ENCODE results near the gene NKX1-2.

The NKX1-2 gene

GRCh38 chr10:124477614-124478363 is 28.0 kb upstream of the NKX1-2 start:
- DNase-seq (ENCODE audit: low read depth) = no peak
- TF ChIP-seq, protein P1, sequence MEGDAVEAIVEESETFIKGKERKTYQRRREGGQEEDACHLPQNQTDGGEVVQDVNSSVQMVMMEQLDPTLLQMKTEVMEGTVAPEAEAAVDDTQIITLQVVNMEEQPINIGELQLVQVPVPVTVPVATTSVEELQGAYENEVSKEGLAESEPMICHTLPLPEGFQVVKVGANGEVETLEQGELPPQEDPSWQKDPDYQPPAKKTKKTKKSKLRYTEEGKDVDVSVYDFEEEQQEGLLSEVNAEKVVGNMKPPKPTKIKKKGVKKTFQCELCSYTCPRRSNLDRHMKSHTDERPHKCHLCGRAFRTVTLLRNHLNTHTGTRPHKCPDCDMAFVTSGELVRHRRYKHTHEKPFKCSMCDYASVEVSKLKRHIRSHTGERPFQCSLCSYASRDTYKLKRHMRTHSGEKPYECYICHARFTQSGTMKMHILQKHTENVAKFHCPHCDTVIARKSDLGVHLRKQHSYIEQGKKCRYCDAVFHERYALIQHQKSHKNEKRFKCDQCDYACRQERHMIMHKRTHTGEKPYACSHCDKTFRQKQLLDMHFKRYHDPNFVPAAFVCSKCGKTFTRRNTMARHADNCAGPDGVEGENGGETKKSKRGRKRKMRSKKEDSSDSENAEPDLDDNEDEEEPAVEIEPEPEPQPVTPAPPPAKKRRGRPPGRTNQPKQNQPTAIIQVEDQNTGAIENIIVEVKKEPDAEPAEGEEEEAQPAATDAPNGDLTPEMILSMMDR (IDR thresholded peaks at IDR 0.05; ENCODE audit: control insufficient read depth, insufficient read depth, low read depth, low read length, missing control alignments) = no peak
- H3K4me3 ChIP-seq (ENCODE audit: control insufficient read depth, low read depth, low read length) = no peak overlapping the region

DNA sequence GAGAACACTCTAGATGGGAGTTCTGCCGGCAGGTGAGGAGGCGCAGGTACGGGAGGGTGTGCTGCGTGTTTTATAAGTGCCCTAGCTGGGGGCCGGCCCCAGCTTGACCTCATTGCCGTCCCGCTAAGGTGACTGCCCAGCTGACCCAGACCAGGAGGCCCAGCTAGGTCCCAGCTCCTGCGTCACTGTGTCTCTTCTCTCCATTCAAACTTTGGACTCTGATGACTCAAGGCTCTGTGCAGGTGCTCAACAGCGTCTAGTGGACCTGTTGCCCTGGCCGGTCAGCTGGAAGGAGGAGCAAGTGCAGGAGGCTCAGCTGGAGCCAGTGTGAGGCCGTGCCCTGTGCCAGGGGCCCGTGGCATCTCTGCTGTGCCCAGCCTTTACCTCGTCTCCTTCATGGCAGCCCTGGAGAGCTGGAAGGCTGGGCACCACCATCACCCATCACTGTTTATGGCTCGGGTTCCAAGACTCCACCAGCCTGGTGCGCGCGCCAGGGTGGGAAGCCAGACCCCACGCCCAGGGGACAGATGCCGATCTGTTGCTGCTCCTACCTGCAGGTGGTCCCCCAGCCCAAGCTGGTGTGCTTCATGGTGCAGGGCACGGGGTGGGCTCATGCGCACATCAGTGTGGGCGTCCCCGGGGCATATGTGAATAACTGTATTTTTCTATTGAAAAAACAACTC is 26.3 kb upstream of the NKX1-2 start:
- TF ChIP-seq, protein P1 (IDR thresholded peaks at IDR 0.05; ENCODE audit: control insufficient read depth, insufficient read depth, low read depth, low read length, missing control alignments) = no peak
- no peak overlapping the region for H3K4me3 ChIP-seq (ENCODE audit: control insufficient read depth, low read depth, low read length)
- DNase-seq (ENCODE audit: low read depth) = no peak

GRCh38 chr10:124474514-124475070 is 24.8 kb upstream of the NKX1-2 start:
- no peak for DNase-seq (ENCODE audit: low read depth)
- no peak overlapping the region for H3K4me3 ChIP-seq (ENCODE audit: control insufficient read depth, low read depth, low read length)
- TF ChIP-seq, protein P1 (IDR thresholded peaks at IDR 0.05; ENCODE audit: control insufficient read depth, insufficient read depth, low read depth, low read length, missing control alignments) = no peak

- TF ChIP-seq, protein P1 (IDR thresholded peaks at IDR 0.05; ENCODE audit: control insufficient read depth, insufficient read depth, low read depth, low read length, missing control alignments) = no peak
- no peak overlapping the region for H3K4me3 ChIP-seq (ENCODE audit: control insufficient read depth, low read depth, low read length)
- DNase-seq (ENCODE audit: low read depth) = no peak
Observed at GRCh38 chr10:124473070-124473469, 23.2 kb upstream of the NKX1-2 start.

- TF ChIP-seq, protein P1 (IDR thresholded peaks at IDR 0.05; ENCODE audit: control insufficient read depth, insufficient read depth, low read depth, low read length, missing control alignments) = no peak
- no peak overlapping the region for H3K4me3 ChIP-seq (ENCODE audit: control insufficient read depth, low read depth, low read length)
- DNase-seq (ENCODE audit: low read depth) = no peak
Observed at GRCh38 chr10:124472071-124472470, 22.2 kb upstream of the NKX1-2 start.

DNA sequence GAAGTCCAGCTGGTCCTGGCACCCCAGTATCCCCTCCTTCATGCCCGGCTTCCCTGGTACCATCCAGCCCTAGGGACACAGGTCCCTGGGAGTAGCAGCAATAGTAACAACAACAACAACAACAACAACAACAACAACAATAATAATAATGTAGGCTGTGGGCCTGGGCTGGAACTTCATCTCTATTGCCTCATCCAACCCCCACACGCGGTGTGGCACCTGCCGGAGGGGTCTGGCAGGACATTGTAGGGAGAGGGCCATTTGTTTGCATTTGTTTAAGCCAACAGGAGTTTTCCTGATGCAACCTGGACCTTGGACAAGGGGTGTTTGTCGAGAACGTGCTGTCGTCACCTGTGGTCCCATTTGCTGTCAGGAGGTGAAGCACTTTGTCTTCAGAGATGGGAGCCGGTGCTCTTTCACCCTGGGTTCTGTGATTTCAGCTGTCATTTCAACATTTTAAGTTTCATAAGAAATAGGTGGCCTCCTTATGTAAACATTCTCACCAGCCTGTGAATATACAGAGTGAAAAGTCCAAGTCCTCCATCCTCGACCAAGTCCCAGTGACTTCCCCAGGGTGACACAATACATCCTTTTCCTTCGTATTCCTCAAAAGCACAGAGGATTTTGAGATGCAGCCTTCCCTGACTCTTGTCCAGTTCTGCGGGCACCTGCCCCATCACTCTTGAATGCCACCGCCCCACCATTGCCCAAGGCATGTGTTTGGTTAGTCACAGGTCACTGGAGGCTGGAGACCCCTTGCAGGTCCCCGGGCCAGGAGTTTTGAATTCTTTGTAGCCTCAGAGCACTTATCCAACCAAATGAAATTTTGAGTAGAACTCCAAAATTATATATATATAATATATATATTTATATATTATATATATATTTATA is 21.0 kb upstream of the NKX1-2 start:
- TF ChIP-seq, protein P1 (IDR thresholded peaks at IDR 0.05; ENCODE audit: control insufficient read depth, insufficient read depth, low read depth, low read length, missing control alignments) = no peak
- no peak overlapping the region for H3K4me3 ChIP-seq (ENCODE audit: control insufficient read depth, low read depth, low read length)
- no peak for DNase-seq (ENCODE audit: low read depth)
